HepG2 (cell line): Measurements from ENCODE around the gene ARHGEF10L. TPM values are rescaled to one million over a fixed set of nuclear protein-coding genes. Genes with fewer than 3 reads are reported as not detected.
A peak's percentile ranks its signal among the peaks of the same experiment; 100 is the strongest.

Experiments
- ATAC-seq: fragments of 200-7000 bp; cut with Tn5 transposase; 3 replicates; pipeline ENCODE4 v1.9.1; 2020; ENCODE audit warnings: mild to moderate bottlenecking, moderate library complexity
- BruUV-seq: library from RNA; stranded (reverse); fragments of 400-500 nt; replicated peaks from 2 replicates; lab custom pipeline; 2021; lab: Mats Ljungman, UMichigan
- CTCF ChIA-PET: fragments of 300-600 bp; formaldehyde crosslinking; extraction: SDS; loops from one replicate; lab custom pipeline; 2021; ENCODE audit warnings: low total read pairs, inconsistent platforms, low intra/inter-chr PET ratio; lab: Yijun Ruan, JAX
- POLR2A ChIA-PET: fragments of 350-600 bp; sonication (Branson Sonifier 250); formaldehyde crosslinking; loops from one replicate; lab custom pipeline; 2020; ENCODE audit warnings: antibody characterized with exemption, inconsistent platforms; lab: Yijun Ruan, JAX
- DNase-seq: peaks from one replicate; pipeline ENCODE4 v3.0.0-alpha.2; 2015; ENCODE audit warnings: low spot score
- FAIRE-seq: peaks from 3 replicates; lab custom pipeline; 2011; peaks lifted over from hg19 to GRCh38; lab: Jason Lieb, UNC
- H2AFZ ChIP-seq: one replicate; pipeline ENCODE4 v1.6.1; 2011; ENCODE audit warnings: low read length, inconsistent platforms
- H3K27ac ChIP-seq: fragments of 300-600 bp; 3 replicates; pipeline ENCODE4 v1.8.0; 2011; ENCODE audit warnings: mixed run types, mild to moderate bottlenecking, mixed read lengths, low read length, inconsistent platforms; ENCODE audit not compliant: insufficient read depth; ENCODE audit errors: extremely low read length
- H3K27me3 ChIP-seq, 2 experiments: fragments of 200-600 bp in 1 of 2; 2 replicates in 1 of 2; 3 replicates in 1 of 2; pipeline versions ENCODE4 v1.6.0 to v1.8.0; 2011; ENCODE audit warnings: low read length in 2 of 2, mild to moderate bottlenecking in 2 of 2, moderate library complexity in 2 of 2, inconsistent platforms in 1 of 2; ENCODE audit not compliant: insufficient read depth in 2 of 2, control insufficient read depth in 1 of 2
- H3K36me3 ChIP-seq, 2 experiments: fragments of 200-600 bp in 1 of 2; replicated peaks in 1 of 2; 2 replicates in 1 of 2; 3 replicates in 1 of 2; pipeline versions ENCODE4 v1.5.1 to v1.8.0; 2011; ENCODE audit warnings: low read length in 2 of 2, inconsistent platforms in 1 of 2; ENCODE audit not compliant: insufficient read depth in 2 of 2, control insufficient read depth in 1 of 2
- H3K4me1 ChIP-seq: 2 replicates; pipeline ENCODE4 v1.5.1; 2012; ENCODE audit warnings: low read length, inconsistent platforms; ENCODE audit not compliant: insufficient read depth
- H3K4me2 ChIP-seq: 2 replicates; pipeline ENCODE4 v1.6.0; 2011; ENCODE audit warnings: low read depth, low read length, inconsistent platforms
- H3K4me3 ChIP-seq, 3 experiments: fragments of 200-600 bp in 1 of 3; sonication (generic), shearing (Covaris generic) in 1 of 3; replicated peaks in 1 of 3; 2 replicates each; pipeline ENCODE4 v1.5.1; 2011 to 2016; ENCODE audit warnings: low read length in 3 of 3, inconsistent platforms in 2 of 3, low read depth in 2 of 3, mild to moderate bottlenecking in 2 of 3, control low read depth in 1 of 3, mixed read lengths in 1 of 3; ENCODE audit not compliant: insufficient read depth in 1 of 3
- H3K79me2 ChIP-seq: one replicate; pipeline ENCODE4 v1.6.1; 2011; ENCODE audit warnings: low read length, inconsistent platforms; ENCODE audit not compliant: insufficient read depth
- H3K9ac ChIP-seq: 2 replicates; pipeline ENCODE4 v1.6.0; 2011; ENCODE audit warnings: mild to moderate bottlenecking, low read depth, low read length, inconsistent platforms; ENCODE audit not compliant: insufficient read depth
- H3K9me3 ChIP-seq: 2 replicates; pipeline ENCODE4 v1.5.1; 2012; ENCODE audit warnings: mild to moderate bottlenecking, low read length
- H4K20me1 ChIP-seq: 2 replicates; pipeline ENCODE4 v1.6.0; 2011; ENCODE audit warnings: inconsistent platforms, mild to moderate bottlenecking, low read length, moderate library complexity; ENCODE audit not compliant: insufficient read depth
- HMG20B ChIP-seq: conservative IDR thresholded peaks from 2 replicates; pipeline ENCODE4 v1.6.1; 2016; ENCODE audit warnings: missing genetic modification reagents, missing compliant biosample characterization
- MIXL1 ChIP-seq: IDR thresholded peaks from 2 replicates; pipeline ENCODE4 v1.6.1; 2016
- MZF1 ChIP-seq: sonication (generic); formaldehyde crosslinking; IDR thresholded peaks from 2 replicates; pipeline ENCODE4 v1.8.1; 2023; ENCODE audit warnings: mild to moderate bottlenecking, missing genetic modification reagents, borderline replicate concordance
- NR2F6 ChIP-seq, 2 experiments: IDR thresholded peaks; 2 replicates each; pipeline ENCODE4 v1.6.1; 2016; ENCODE audit warnings: antibody characterized with exemption in 1 of 2, mild to moderate bottlenecking in 1 of 2
- NRL ChIP-seq: sonication (generic); formaldehyde crosslinking; IDR thresholded peaks from 2 replicates; pipeline ENCODE4 v1.5.0; 2020; ENCODE audit warnings: missing genetic modification reagents, mild to moderate bottlenecking, moderate library complexity, borderline replicate concordance
- TBX2 ChIP-seq: sonication (generic); formaldehyde crosslinking; IDR thresholded peaks from 2 replicates; pipeline ENCODE4 v1.5.0; 2020; ENCODE audit warnings: missing genetic modification reagents, mild to moderate bottlenecking, borderline replicate concordance
- ZFYVE20 ChIP-seq: sonication (generic); formaldehyde crosslinking; IDR thresholded peaks from 2 replicates; pipeline ENCODE4 v1.8.0; 2023; ENCODE audit warnings: low read depth, mild to moderate bottlenecking, moderate library complexity, missing genetic modification reagents, borderline replicate concordance
- ZNF468 ChIP-seq: sonication (generic); formaldehyde crosslinking; IDR thresholded peaks from 2 replicates; pipeline ENCODE4 v1.8.0; 2022; ENCODE audit warnings: mild to moderate bottlenecking, moderate library complexity, missing genetic modification reagents
- ZNF619 ChIP-seq: sonication (generic); formaldehyde crosslinking; IDR thresholded peaks from 2 replicates; pipeline ENCODE4 v1.4.0; 2020; ENCODE audit warnings: mild to moderate bottlenecking, missing genetic modification reagents
- ZNF629 ChIP-seq: sonication (generic); formaldehyde crosslinking; conservative IDR thresholded peaks from 2 replicates; pipeline ENCODE4 v1.5.0; 2020; ENCODE audit warnings: missing genetic modification reagents
- ZSCAN31 ChIP-seq: sonication (generic); formaldehyde crosslinking; IDR thresholded peaks from 2 replicates; pipeline ENCODE4 v1.5.0; 2020; ENCODE audit warnings: low read depth, mild to moderate bottlenecking, missing genetic modification reagents
- WGBS: methylation state at CpG from one replicate; pipeline ENCODE4 v1.1.6; 2017; ENCODE audit warnings: low lambda C conversion rate; 5-methylcytosine and 5-hydroxymethylcytosine counted together
- in situ Hi-C: cut with HindIII; loops from 2 replicates; pipeline ENCODE4 v1.10.0; 2017; ENCODE audit warnings: low pct_unique_long_range_greater_than_20kb; ENCODE audit not compliant: extremely low pct_ligation_motif_present
- intact Hi-C: fragments of 100-400 bp; cut with micrococcal nuclease; formaldehyde crosslinking; loops from one replicate; pipeline ENCODE4 v1.10.0; 2022; ENCODE audit not compliant: unreplicated experiment
- polyA plus RNA-seq, 8 experiments: library from polyadenylated mRNA; depleted of rRNA in 3 of 8; stranded (reverse) in 7 of 8; unstranded in 1 of 8; fragments of >200 nt; fragmentation: Illumina TruSeq in 4 of 8; extraction: Trizol in 4 of 8; gene quantifications; 2 replicates each; pipeline versions ENCODE4 v1.2.1 to v1.2.3, GENCODE V29; 2011 to 2016; ENCODE audit warnings: low read depth in 4 of 8, missing spikeins in 1 of 8, mixed read lengths in 1 of 8; ENCODE audit not compliant: insufficient read depth in 1 of 8
- total RNA-seq, 5 experiments: library from RNA; depleted of rRNA; stranded (reverse); fragments of >200 nt; fragmentation: Illumina TruSeq; extraction: Trizol; gene quantifications; 2 replicates each; pipeline ENCODE4 v1.2.3, GENCODE V29; 2016; ENCODE audit warnings: low read depth in 1 of 5
- TF ChIP-seq, protein P1 (sequence below): sonication (generic); formaldehyde crosslinking; IDR thresholded peaks from 2 replicates; pipeline ENCODE4 v1.4.0; 2020; ENCODE audit warnings: missing genetic modification reagents, borderline replicate concordance
- TF ChIP-seq, protein P2 (sequence below): sonication (generic); formaldehyde crosslinking; IDR thresholded peaks from 2 replicates; pipeline ENCODE4 v1.4.0; 2020; ENCODE audit warnings: missing genetic modification reagents

ARHGEF10L gene
- total and polyA plus RNA-seq, 2 of the 13 experiments (the other 11 are each of a cell fraction or from before 2014, with no cell fraction given) = 46.5 to 78.3 TPM

DNA sequence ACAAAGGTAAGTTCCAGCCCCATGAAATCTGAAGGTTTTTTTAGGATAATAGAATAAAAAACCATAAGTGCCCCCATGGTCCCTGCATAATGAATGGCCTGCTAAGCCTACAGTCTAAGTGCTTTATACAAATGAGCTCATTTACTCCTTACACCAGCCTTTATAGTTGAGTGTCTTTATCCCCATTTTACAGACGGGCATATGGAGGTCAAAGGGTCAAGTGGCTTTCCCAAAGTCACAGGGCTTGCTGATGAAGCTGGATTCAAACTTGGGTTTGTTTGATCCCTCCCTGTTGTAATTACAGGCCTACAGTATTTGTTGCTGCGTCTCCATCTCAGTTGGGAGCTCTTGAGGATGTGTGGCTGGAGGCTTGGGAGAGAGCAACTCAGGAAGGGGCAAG is 28.3 kb upstream of the ARHGEF10L start:
- WGBS = 59% methylated on average over 2 of the region's 2 CpGs
- Histone ChIP-seq H3K9ac (no peak overlapping the region), H3K4me1 (peaks cover 12% of the 10 kb centered on the region), H3K27me3 (no peaks in the 10 kb centered on the region; a peak in 1 of 5 replicates), H3K36me3 (no peaks in the 10 kb centered on the region), H4K20me1 (no peaks in the 10 kb centered on the region), H3K9me3 (no peaks in the 10 kb centered on the region)
- in situ Hi-C loops = no loop called here
- TF ChIP-seq NR2F6 (IDR thresholded peaks at IDR 0.05) (no peak), NR2F6 (CRISPR knock-in tag; IDR thresholded peaks at IDR 0.05) (no peak), ZNF629 (peak; percentile 67)
- TF ChIP-seq, all 625 proteins: peak for 1
- DNase-seq (no peak), ATAC-seq (no peak), FAIRE-seq (no peak)
- Histone ChIP-seq H2AFZ (no peak overlapping the region), H3K27ac (no peak overlapping the region), H3K79me2 (no peaks in the 10 kb centered on the region), H3K4me2 (no peak overlapping the region), H3K4me3 (no peak overlapping the region)
- BruUV-seq = no TSS peak
- POLR2A ChIA-PET = interaction anchor here (0.6 kb wide), 1 partner anchor 160 kb away, joined by 3 read pairs; no protein-coding TSS in a partner anchor
- intact Hi-C loops = no loop called here
- CTCF ChIA-PET = no interaction called here

DNA sequence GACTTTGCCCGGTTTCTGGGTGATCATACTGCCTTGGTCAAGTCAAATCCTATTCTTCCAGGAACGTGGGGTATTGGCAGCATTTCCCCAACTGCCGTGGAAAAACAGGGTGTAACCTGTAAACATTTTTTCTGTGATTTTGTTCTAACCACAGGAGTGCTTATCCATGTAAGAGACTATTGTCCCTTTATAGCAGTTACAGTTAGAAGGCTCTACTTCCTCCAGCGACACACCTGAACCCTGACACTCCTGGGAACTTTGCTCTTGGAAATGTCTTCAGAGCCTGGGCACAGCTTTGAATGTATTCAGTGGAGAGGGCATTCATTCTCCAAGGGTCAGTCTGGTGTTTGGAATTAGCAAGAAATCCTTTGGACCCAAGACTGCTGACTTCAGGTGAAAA is 26.4 kb upstream of the ARHGEF10L start:
- CTCF ChIA-PET = no interaction called here
- ATAC-seq (no peak), FAIRE-seq (no peak), DNase-seq (no peak)
- Histone ChIP-seq H3K27ac (no peak overlapping the region), H4K20me1 (no peaks in the 10 kb centered on the region), H3K9me3 (no peaks in the 10 kb centered on the region), H3K27me3 (no peaks in the 10 kb centered on the region; a peak in 1 of 5 replicates), H3K36me3 (no peaks in the 10 kb centered on the region), H3K79me2 (no peaks in the 10 kb centered on the region), H3K4me1 (peaks cover 22% of the 10 kb centered on the region), H3K9ac (no peak overlapping the region), H3K4me2 (no peak overlapping the region), H3K4me3 (no peak overlapping the region), H2AFZ (no peak overlapping the region)
- 3% methylated on average over 4 of the region's 4 CpGs for WGBS
- in situ Hi-C loops = no loop called here
- POLR2A ChIA-PET = no interaction called here
- no peak for TF ChIP-seq TBX2
- TF ChIP-seq HMG20B (CRISPR knock-in tag) = no peak
- TF ChIP-seq, protein P1, sequence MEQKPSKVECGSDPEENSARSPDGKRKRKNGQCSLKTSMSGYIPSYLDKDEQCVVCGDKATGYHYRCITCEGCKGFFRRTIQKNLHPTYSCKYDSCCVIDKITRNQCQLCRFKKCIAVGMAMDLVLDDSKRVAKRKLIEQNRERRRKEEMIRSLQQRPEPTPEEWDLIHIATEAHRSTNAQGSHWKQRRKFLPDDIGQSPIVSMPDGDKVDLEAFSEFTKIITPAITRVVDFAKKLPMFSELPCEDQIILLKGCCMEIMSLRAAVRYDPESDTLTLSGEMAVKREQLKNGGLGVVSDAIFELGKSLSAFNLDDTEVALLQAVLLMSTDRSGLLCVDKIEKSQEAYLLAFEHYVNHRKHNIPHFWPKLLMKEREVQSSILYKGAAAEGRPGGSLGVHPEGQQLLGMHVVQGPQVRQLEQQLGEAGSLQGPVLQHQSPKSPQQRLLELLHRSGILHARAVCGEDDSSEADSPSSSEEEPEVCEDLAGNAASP (CRISPR knock-in tag) = no peak
- no peak for TF ChIP-seq ZNF619
- TF ChIP-seq NRL (CRISPR knock-in tag) = no peak
- TF ChIP-seq, protein P2, sequence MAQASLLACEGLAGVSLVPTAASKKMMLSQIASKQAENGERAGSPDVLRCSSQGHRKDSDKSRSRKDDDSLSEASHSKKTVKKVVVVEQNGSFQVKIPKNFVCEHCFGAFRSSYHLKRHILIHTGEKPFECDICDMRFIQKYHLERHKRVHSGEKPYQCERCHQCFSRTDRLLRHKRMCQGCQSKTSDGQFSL (CRISPR knock-in tag) = no peak
- no peak for TF ChIP-seq MIXL1
- no peak for TF ChIP-seq ZSCAN31
- TF ChIP-seq ZFYVE20 (CRISPR knock-in tag) = no peak
- TF ChIP-seq MZF1 (CRISPR knock-in tag) = no peak
- TF ChIP-seq ZNF468 = no peak
- TF ChIP-seq, all 625 proteins: peak for 0
- BruUV-seq = no TSS peak
- intact Hi-C loops = no loop called here
